Keratinocyte (primary cell): ENCODE data around the gene PRR36. TPM values are rescaled to one million over a fixed set of nuclear protein-coding genes. Genes with fewer than 3 reads are reported as not detected.

ENCODE experiments used
- DNase-seq: peaks from one replicate; pipeline ENCODE4 v3.0.0-alpha.2; 2011; ENCODE audit warnings: low read depth, missing footprints, low spot score
- FAIRE-seq: peaks from 2 replicates; lab custom pipeline; 2011; peaks lifted over from hg19 to GRCh38; lab: Jason Lieb, UNC
- H2AFZ ChIP-seq: 2 replicates; pipeline ENCODE4 v1.6.0; 2012; ENCODE audit warnings: low read length, control low read depth, inconsistent platforms; ENCODE audit not compliant: control insufficient read depth
- H3K27ac ChIP-seq: 2 replicates; pipeline ENCODE4 v1.5.1; 2011; ENCODE audit warnings: low read length; ENCODE audit not compliant: control insufficient read depth, insufficient read depth
- H3K27me3 ChIP-seq: 3 replicates; pipeline ENCODE4 v1.6.0; 2011; ENCODE audit warnings: low read length; ENCODE audit not compliant: control insufficient read depth, insufficient read depth; ENCODE audit errors: extremely low read depth
- H3K36me3 ChIP-seq, 2 experiments: 2 replicates in 1 of 2; 3 replicates in 1 of 2; pipeline ENCODE4 v1.5.1; 2011; ENCODE audit warnings: low read length in 2 of 2, mild to moderate bottlenecking in 1 of 2; ENCODE audit not compliant: control insufficient read depth in 2 of 2, insufficient read depth in 2 of 2; ENCODE audit errors: extremely low read depth in 1 of 2
- H3K4me1 ChIP-seq: 3 replicates; pipeline ENCODE4 v1.5.1; 2011; ENCODE audit warnings: low read length; ENCODE audit not compliant: control insufficient read depth, insufficient read depth; ENCODE audit errors: extremely low read depth
- H3K4me2 ChIP-seq: 3 replicates; pipeline ENCODE4 v1.6.0; 2011; ENCODE audit warnings: low read depth, low read length; ENCODE audit not compliant: control insufficient read depth, insufficient read depth; ENCODE audit errors: extremely low read depth
- H3K4me3 ChIP-seq, 3 experiments: fragments of 200-600 bp in 1 of 3; sonication (generic) in 1 of 3; 2 replicates in 2 of 3; 3 replicates in 1 of 3; pipeline ENCODE4 v1.5.1; 2011 to 2016; ENCODE audit warnings: low read length in 3 of 3, mild to moderate bottlenecking in 3 of 3, control low read depth in 2 of 3, inconsistent platforms in 1 of 3, low read depth in 1 of 3, mixed read lengths in 1 of 3, mixed run types in 1 of 3, moderate library complexity in 1 of 3; ENCODE audit not compliant: control insufficient read depth in 2 of 3, insufficient read depth in 2 of 3; ENCODE audit errors: extremely low read depth in 1 of 3
- H3K79me2 ChIP-seq: 2 replicates; pipeline ENCODE4 v1.6.0; 2012; ENCODE audit warnings: low read length; ENCODE audit not compliant: control insufficient read depth, insufficient read depth
- H3K9ac ChIP-seq: 3 replicates; pipeline ENCODE4 v1.6.0; 2011; ENCODE audit warnings: low read length; ENCODE audit not compliant: control insufficient read depth, insufficient read depth; ENCODE audit errors: extremely low read depth
- H3K9me1 ChIP-seq: 3 replicates; pipeline ENCODE4 v1.6.0; 2011; ENCODE audit warnings: low read length; ENCODE audit not compliant: control insufficient read depth, insufficient read depth; ENCODE audit errors: extremely low read depth
- H3K9me3 ChIP-seq: 2 replicates; pipeline ENCODE4 v1.5.1; 2012; ENCODE audit warnings: low read depth, low read length; ENCODE audit not compliant: control insufficient read depth
- H4K20me1 ChIP-seq: 3 replicates; pipeline ENCODE4 v1.6.0; 2011; ENCODE audit warnings: low read length; ENCODE audit not compliant: control insufficient read depth, insufficient read depth; ENCODE audit errors: extremely low read depth
- EZH2 ChIP-seq: IDR thresholded peaks from one replicate; pipeline ENCODE4 v1.6.1; 2012; ENCODE audit warnings: inconsistent platforms, mild to moderate bottlenecking, low read length, moderate library complexity
- dilution Hi-C: fragments of 300-500 bp; cut with MboI; formaldehyde crosslinking; loops from one replicate; pipeline ENCODE4 v1.7.0; 2020; ENCODE audit warnings: low sequenced_read_pairs; ENCODE audit not compliant: extremely low pct_ligation_motif_present
- polyA plus RNA-seq, 5 experiments: library from polyadenylated mRNA; depleted of rRNA in 3 of 5; stranded (reverse) in 3 of 5; stranded (forward) in 1 of 5; unstranded in 1 of 5; fragments of >200 nt; gene quantifications; 1 replicate in 1 of 5; 2 replicates in 3 of 5; 3 replicates in 1 of 5; pipeline versions ENCODE4 v1.2.1 to v1.2.3, GENCODE V29; 2011 to 2012; ENCODE audit warnings: missing spikeins in 2 of 5, low read depth in 1 of 5, low replicate concordance in 1 of 5
- TF ChIP-seq, protein P1 (sequence below), 3 experiments: IDR thresholded peaks in 1 of 3; conservative IDR thresholded peaks in 1 of 3; optimal IDR thresholded peaks in 1 of 3; 2 replicates in 2 of 3; 3 replicates in 1 of 3; pipeline versions ENCODE3 to v1.5.1; 2011; ENCODE audit warnings: low read length in 3 of 3, mild to moderate bottlenecking in 3 of 3, moderate library complexity in 2 of 3, control low read depth in 1 of 3, inconsistent platforms in 1 of 3; ENCODE audit not compliant: insufficient read depth in 2 of 3; ENCODE audit errors: extremely low read depth in 1 of 3

PRR36 gene
- polyA plus RNA-seq, 1 donor (not counting 4 experiments of a cell fraction or from before 2014, with no cell fraction given), result not detected

DNA sequence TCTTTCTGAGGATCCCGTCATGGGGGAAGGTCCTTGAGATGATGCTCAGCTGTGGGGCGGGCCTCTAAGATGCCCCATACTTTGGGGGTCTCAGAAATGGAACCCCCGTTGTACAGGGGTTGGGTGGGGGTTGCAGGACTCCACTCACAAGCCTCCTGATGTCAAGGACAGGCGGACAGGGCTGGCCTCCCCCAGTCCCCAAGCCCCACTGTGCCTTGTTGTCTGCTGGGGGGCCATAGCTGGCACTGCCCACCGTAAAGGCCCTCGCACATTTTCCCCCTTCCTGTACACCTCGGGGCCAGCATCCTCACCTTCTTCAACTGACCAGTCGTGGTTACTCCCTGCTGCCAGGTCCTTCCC is 48.6 kb upstream of the PRR36 start:
- DNase-seq (no peak), FAIRE-seq (no peak)
- H4K20me1 ChIP-seq, result no peaks in the 10 kb centered on the region
- peaks cover 4 to 5% of the 10 kb centered on the region in 2 experiments for H3K36me3 ChIP-seq
- H3K4me2 ChIP-seq, result no peak overlapping the region
- H3K9ac ChIP-seq, result no peak overlapping the region
- no peak overlapping the region for H2AFZ ChIP-seq
- no peaks in the 10 kb centered on the region for H3K9me1 ChIP-seq
- H3K27me3 ChIP-seq, result peaks cover 4% of the 10 kb centered on the region
- no peaks in the 10 kb centered on the region for H3K79me2 ChIP-seq
- H3K4me1 ChIP-seq, result peaks cover 13% of the 10 kb centered on the region
- TF ChIP-seq, protein P1, sequence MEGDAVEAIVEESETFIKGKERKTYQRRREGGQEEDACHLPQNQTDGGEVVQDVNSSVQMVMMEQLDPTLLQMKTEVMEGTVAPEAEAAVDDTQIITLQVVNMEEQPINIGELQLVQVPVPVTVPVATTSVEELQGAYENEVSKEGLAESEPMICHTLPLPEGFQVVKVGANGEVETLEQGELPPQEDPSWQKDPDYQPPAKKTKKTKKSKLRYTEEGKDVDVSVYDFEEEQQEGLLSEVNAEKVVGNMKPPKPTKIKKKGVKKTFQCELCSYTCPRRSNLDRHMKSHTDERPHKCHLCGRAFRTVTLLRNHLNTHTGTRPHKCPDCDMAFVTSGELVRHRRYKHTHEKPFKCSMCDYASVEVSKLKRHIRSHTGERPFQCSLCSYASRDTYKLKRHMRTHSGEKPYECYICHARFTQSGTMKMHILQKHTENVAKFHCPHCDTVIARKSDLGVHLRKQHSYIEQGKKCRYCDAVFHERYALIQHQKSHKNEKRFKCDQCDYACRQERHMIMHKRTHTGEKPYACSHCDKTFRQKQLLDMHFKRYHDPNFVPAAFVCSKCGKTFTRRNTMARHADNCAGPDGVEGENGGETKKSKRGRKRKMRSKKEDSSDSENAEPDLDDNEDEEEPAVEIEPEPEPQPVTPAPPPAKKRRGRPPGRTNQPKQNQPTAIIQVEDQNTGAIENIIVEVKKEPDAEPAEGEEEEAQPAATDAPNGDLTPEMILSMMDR (optimal IDR thresholded peaks at IDR 0.05 in 1 of 3, IDR thresholded peaks at IDR 0.05 in 1 of 3, conservative IDR thresholded peaks at IDR 0.05 in 1 of 3; ENCODE audit: extremely low read depth in 1 of 3, insufficient read depth in 2 of 3, low read length in 3 of 3), result no peak
- TF ChIP-seq EZH2, result no peak
- H3K27ac ChIP-seq, result no peak overlapping the region
- dilution Hi-C loops, result no loop called here
- H3K9me3 ChIP-seq, result no peaks in the 10 kb centered on the region
- H3K4me3 ChIP-seq, result no peak overlapping the region

GRCh38 chr19:7921967-7922835 is 48.0 kb upstream of the PRR36 start:
- Histone ChIP-seq H3K4me2 (no peak overlapping the region), H3K36me3 (peaks cover 4 to 5% of the 10 kb centered on the region in 2 experiments), H3K27ac (no peak overlapping the region), H2AFZ (no peak overlapping the region), H3K4me1 (peaks cover 14% of the 10 kb centered on the region), H3K4me3 (no peak overlapping the region), H3K9me3 (no peaks in the 10 kb centered on the region), H3K9ac (no peak overlapping the region), H3K79me2 (no peaks in the 10 kb centered on the region), H3K27me3 (peaks cover 9% of the 10 kb centered on the region), H3K9me1 (no peaks in the 10 kb centered on the region), H4K20me1 (no peaks in the 10 kb centered on the region)
- FAIRE-seq, result no peak
- DNase-seq, result no peak
- dilution Hi-C loops, result no loop called here
- TF ChIP-seq, protein P1 (optimal IDR thresholded peaks at IDR 0.05 in 1 of 3, IDR thresholded peaks at IDR 0.05 in 1 of 3, conservative IDR thresholded peaks at IDR 0.05 in 1 of 3; ENCODE audit: extremely low read depth in 1 of 3, insufficient read depth in 2 of 3, low read length in 3 of 3), result no peak
- no peak for TF ChIP-seq EZH2
